SK-N-MC (cell line): ENCODE data around the gene SBNO1.

Experiments used
- DNase-seq: peaks from one replicate; pipeline ENCODE4 v3.0.0-alpha.2; 2011; ENCODE audit warnings: low read depth, low spot score
- H3K27ac ChIP-seq: fragments of 200-600 bp; sonication (generic); 2 replicates; pipeline ENCODE4 v1.5.1; 2016; ENCODE audit warnings: mixed run types
- H3K36me3 ChIP-seq: fragments of 200-600 bp; sonication (generic); 2 replicates; pipeline ENCODE4 v1.6.1; 2017; ENCODE audit warnings: antibody characterized with exemption, low read length, mixed read lengths; ENCODE audit not compliant: insufficient read depth
- H3K4me3 ChIP-seq: fragments of 200-600 bp; sonication (generic); 2 replicates; pipeline ENCODE4 v1.5.1; 2016
- H3K9ac ChIP-seq: fragments of 200-600 bp; sonication (generic); 2 replicates; pipeline ENCODE4 v1.8.0; 2017; ENCODE audit warnings: mixed run types, mixed read lengths; ENCODE audit not compliant: insufficient read length
- H3K9me3 ChIP-seq: fragments of 200-600 bp; sonication (generic); 2 replicates; pipeline ENCODE4 v1.6.1; 2017; ENCODE audit warnings: low read depth, mild to moderate bottlenecking, antibody characterized with exemption, low read length, moderate library complexity, mixed read lengths
- EZH2 ChIP-seq: fragments of 200-600 bp; sonication (generic); IDR thresholded peaks from one replicate; pipeline ENCODE4 v1.6.1; 2017; ENCODE audit warnings: antibody characterized with exemption
- FOXP2 ChIP-seq: optimal IDR thresholded peaks from 2 replicates; pipeline ENCODE3; 2011; ENCODE audit warnings: mild to moderate bottlenecking, moderate library complexity; ENCODE audit not compliant: insufficient read depth; ENCODE audit errors: extremely low read length, control extremely low read depth
- POLR2AphosphoS5 ChIP-seq: IDR thresholded peaks from 2 replicates; pipeline ENCODE4 v1.6.1; 2012; ENCODE audit warnings: mild to moderate bottlenecking, low read depth, low read length, borderline replicate concordance

The SBNO1 gene

GRCh38 chr12:123271001-123271668 is 93.5 kb downstream of the SBNO1 start:
- Histone ChIP-seq H3K9ac (peak overlapping the region; percentile 74), H3K36me3 (no peaks in the 10 kb centered on the region; the same call in 1 of the 2 replicates), H3K27ac (no peak overlapping the region), H3K9me3 (no peaks in the 10 kb centered on the region), H3K4me3 (peak overlapping the region; percentile 83)
- TF ChIP-seq EZH2 (no peak), POLR2AphosphoS5 (no peak), FOXP2 (no peak)
- DNase-seq, result no peak

GRCh38 chr12:123270214-123271000 is 94.2 kb downstream of the SBNO1 start:
- Histone ChIP-seq H3K36me3 (no peaks in the 10 kb centered on the region; the same call in 1 of the 2 replicates), H3K9me3 (no peaks in the 10 kb centered on the region), H3K27ac (no peak overlapping the region), H3K4me3 (peak overlapping the region; percentile 83), H3K9ac (peak overlapping the region; percentile 74)
- TF ChIP-seq POLR2AphosphoS5 (no peak), FOXP2 (no peak), EZH2 (no peak)
- no peak for DNase-seq

GRCh38 chr12:123269896-123270213 is 94.8 kb downstream of the SBNO1 start:
- Histone ChIP-seq H3K36me3 (no peaks in the 10 kb centered on the region; the same call in 1 of the 2 replicates), H3K4me3 (peak overlapping the region; percentile 83), H3K9ac (peak overlapping the region; percentile 74), H3K9me3 (no peaks in the 10 kb centered on the region), H3K27ac (no peak overlapping the region)
- no peak for DNase-seq
- TF ChIP-seq EZH2 (no peak), FOXP2 (no peak), POLR2AphosphoS5 (no peak)

- no peak overlapping the region; the same call in 1 of the 2 replicates for H3K4me3 ChIP-seq
- no peak for DNase-seq
- H3K27ac ChIP-seq, result no peak overlapping the region
- no peak for TF ChIP-seq POLR2AphosphoS5
- TF ChIP-seq EZH2, result no peak
- no peak for TF ChIP-seq FOXP2
- no peak overlapping the region for H3K9ac ChIP-seq
- H3K36me3 ChIP-seq, result no peaks in the 10 kb centered on the region; the same call in 1 of the 2 replicates
- no peaks in the 10 kb centered on the region for H3K9me3 ChIP-seq
Observed at GRCh38 chr12:123269395-123269892, 95.2 kb downstream of the SBNO1 start.

GRCh38 chr12:123268850-123269249 is 95.8 kb downstream of the SBNO1 start:
- no peak for TF ChIP-seq EZH2
- TF ChIP-seq POLR2AphosphoS5, result no peak
- TF ChIP-seq FOXP2, result no peak
- H3K9me3 ChIP-seq, result no peaks in the 10 kb centered on the region
- H3K9ac ChIP-seq, result no peak overlapping the region
- no peaks in the 10 kb centered on the region; the same call in 1 of the 2 replicates for H3K36me3 ChIP-seq
- H3K27ac ChIP-seq, result no peak overlapping the region
- no peak for DNase-seq
- no peak overlapping the region for H3K4me3 ChIP-seq

DNA sequence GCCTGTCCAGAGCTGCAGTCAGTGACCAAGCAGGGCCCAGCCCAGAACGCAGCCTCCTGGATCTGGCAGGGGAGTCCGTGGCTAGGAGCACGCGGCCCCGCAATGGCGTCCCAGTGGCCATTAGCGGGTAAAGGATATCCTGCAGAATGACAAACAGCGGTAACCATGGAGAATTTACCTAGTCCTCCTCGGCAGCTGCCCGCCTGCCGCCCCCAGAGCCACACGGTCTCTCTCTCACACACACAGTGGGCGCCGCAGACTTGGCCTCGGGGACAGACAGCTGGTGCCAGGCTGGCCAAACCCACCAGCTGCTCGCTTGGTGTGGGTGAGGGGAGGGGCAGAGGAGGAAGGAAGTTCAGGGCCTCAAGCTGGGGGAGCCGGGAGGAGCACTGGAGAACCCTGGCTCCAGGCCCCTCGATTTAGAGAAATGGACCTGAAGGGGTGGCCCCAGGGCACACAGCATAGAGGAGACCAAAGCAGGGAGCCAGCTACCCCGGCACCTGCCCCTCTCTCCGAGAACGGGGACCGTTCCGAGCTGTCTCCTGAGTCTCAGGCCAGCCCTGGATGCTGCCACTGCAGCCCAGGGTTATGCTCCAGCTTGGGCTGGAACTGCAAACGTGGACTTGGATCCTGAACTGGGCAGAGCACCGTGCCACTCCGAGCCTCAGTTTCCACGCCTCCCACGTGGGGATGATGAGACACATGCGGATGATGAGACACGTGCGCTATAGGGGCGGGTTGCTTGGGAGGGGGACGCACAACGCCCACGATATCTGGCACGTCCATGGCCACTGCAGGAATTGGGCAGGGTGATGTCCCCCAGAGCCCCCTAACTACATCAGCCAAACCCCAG is 96.4 kb downstream of the SBNO1 start:
- Histone ChIP-seq H3K36me3 (peaks cover 3% of the 10 kb centered on the region; the same call in 1 of the 2 replicates), H3K9me3 (no peaks in the 10 kb centered on the region), H3K4me3 (no peak overlapping the region), H3K9ac (no peak overlapping the region), H3K27ac (no peak overlapping the region)
- no peak for TF ChIP-seq EZH2
- TF ChIP-seq FOXP2, result no peak
- no peak for TF ChIP-seq POLR2AphosphoS5
- no peak for DNase-seq

GRCh38 chr12:123267335-123267920 is 97.2 kb downstream of the SBNO1 start:
- Histone ChIP-seq H3K9me3 (no peaks in the 10 kb centered on the region), H3K36me3 (peaks cover 3% of the 10 kb centered on the region; the same call in 1 of the 2 replicates), H3K27ac (no peak overlapping the region), H3K9ac (no peak overlapping the region), H3K4me3 (no peak overlapping the region)
- no peak for DNase-seq
- no peak for TF ChIP-seq FOXP2
- no peak for TF ChIP-seq POLR2AphosphoS5
- no peak for TF ChIP-seq EZH2
